NCI-H1436 (cell line): ENCODE data around the gene SPTSSA.
"Not testable (repeated sequence)": the region's sequence is repeated elsewhere in the genome, so short reads cannot be mapped to it uniquely, and the experiment has no call there.

Experiments
- DNase-seq: peaks from one replicate; lab custom pipeline; 2025; lab: John Stamatoyannopoulos, UW

SPTSSA gene, protein sequence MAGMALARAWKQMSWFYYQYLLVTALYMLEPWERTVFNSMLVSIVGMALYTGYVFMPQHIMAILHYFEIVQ

DNA sequence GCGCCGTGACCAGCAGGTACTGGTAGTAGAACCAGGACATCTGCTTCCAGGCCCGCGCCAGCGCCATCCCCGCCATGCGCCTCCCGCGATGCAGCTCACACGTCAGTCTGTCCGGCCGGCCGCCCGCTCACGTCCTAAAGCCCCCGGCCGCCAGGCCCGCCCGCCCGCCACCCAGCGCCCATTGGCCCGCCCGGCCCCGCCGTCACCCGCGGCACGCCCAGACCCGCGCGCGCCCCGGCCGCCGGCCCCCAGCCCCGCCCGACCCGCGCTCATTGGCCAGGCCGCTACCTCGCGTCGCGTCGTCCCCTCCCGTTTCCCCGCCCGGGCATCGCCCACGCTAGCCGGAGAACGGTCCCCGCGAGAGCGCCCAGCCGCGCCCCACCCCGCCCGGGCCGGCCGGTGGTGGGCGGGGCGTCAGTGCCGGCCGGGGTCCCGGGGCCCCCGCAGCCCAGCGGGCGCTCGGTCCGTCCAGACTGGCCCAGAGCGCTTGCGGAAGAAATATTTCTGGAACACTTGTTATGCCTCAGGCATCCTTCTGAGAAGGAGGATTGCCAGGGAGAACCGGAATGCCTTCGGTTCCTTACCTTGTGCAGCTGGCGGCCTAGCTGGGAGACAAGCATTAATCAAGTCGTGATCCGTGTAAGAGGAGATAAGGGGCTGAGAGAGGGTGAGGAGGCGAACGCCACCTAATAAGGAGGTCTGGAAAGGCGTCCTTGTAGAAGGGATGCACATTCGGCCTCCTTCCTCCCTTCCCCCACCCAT is at the start of gene SPTSSA:
Gene SPTSSA, minus strand, starts transcription at position 109 of the 762 bp plus-strand sequence. Its CDS starts 33 bp downstream, at position 76.
- DNase-seq: peak; percentile 87

DNA sequence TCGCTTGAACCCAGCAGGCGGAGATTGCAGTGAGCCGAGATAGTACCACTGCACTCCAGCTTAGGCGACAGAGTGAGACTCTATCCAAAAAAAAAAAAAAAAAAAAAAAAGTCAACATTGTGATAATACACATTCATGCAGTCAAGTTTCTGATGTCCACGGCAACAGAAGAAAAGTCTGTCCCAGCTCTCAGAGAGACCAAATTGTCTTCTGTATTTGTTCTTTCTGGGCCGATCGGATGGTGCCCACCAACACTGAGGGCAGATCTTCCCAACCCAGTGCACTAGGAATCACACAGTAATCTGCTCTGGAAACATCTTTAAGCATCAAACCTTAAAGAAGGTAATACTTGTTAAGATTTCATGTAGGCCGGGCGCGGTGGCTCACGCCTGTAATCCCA is 45.8 kb upstream of the SPTSSA start:
- DNase-seq: no peak

DNA sequence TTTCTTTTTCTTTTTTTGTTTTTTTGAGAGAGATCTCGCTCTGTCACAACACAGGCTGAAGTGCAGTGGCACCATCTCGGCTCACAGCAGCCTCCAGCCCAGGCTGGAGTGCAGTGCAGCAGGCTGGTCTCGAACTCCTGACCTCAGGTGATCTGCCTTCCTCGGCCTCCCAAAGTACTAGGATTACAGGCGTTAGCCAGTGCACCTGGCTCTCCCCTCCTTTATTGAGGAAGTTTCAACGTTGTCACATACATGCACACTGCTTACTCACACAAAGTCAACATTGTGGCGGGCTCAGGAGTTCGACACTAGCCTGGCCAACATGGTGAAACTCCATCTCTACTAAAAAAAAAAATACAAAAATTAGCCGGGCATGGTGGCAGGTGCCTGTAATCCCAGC is 45.4 kb upstream of the SPTSSA start:
- DNase-seq: no peak

DNA sequence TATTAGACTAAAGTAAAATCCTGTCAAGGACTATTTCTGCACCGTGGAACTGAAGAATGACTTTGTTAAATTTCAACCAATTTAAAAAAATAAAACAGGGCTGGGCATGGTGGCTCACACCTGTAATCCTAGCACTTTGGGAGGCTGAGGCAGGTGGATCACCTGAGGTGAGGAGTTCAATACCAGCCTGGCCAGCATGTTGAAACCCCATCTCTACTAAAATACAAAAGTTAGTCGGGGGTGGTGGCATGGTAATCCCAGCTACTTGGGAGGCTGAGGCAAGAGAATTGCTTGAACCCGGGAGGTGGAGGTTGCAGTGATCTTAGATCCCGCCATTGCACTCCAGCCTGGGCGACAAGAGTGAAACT is 43.1 kb upstream of the SPTSSA start:
- DNase-seq: not testable (repeated sequence)

DNA sequence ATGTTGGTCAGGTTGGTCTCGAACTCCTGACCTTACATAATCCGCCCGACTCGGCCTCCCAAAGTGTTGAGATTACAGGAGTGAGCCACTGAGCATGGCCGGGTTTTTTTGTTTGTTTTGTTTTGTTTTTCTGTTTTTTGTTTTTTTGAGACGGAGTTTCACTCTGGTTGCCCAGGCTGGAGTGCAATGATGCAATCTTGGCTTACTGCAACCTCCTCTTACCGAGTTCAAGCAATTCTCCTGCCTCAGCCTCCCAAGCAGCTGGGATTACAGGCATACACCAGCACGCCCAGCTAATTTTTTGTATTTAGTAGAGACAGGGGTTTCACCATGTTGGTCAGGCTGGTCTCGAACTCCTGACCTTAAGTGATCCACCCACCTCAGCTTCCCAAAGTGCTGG is 42.0 kb upstream of the SPTSSA start:
- DNase-seq: not testable (repeated sequence)

DNA sequence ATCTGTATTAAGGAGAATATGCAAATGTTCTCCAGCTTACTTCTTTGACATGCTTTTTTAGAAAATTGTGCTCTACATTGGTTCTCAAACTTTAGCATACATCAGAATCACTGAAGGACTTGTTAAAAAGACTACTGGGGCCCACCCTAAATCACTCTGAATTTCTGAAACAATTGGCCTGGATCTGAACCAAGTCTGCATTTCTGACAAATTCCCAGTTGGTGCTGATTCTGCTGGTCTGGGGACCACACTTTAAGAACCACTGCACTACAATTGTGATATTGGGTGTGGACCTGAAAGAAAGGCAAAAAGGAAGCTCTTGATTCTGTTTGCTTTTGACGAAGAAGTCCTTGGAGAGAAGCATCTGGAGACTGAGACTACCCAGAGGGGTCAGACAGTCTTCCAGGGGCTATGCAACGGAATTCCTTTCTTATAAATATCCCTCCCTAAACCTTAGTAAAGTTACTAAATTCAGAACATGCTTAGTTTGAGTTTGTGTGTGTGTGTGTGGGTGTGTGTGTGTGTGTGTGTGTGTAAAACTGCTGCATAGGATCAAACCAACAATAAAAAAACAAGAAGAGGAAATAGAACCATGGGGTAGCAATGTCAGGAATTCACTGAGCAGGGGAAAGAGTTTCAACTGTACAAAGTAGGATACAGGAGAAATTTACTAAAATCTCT is 40.6 kb upstream of the SPTSSA start:
- DNase-seq: no peak

DNA sequence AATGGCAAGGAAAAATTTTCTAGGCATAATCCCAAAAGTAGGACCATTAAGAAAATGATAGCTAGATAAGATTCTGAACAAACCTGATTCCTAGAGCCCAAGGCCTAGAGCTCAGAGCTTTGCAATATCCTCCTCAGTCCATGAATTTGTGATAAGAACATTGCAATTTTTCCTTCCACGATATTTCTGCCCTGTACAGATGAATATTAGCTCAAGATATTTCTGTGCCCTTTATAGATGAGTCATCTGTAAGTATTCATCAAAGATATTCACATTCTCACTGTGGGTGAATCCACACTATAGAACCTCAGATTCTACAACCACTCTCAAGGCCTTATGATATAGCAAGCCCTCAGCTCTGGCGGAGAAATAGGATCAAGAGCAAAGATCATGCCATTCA is 40.0 kb upstream of the SPTSSA start:
- no peak for DNase-seq

DNA sequence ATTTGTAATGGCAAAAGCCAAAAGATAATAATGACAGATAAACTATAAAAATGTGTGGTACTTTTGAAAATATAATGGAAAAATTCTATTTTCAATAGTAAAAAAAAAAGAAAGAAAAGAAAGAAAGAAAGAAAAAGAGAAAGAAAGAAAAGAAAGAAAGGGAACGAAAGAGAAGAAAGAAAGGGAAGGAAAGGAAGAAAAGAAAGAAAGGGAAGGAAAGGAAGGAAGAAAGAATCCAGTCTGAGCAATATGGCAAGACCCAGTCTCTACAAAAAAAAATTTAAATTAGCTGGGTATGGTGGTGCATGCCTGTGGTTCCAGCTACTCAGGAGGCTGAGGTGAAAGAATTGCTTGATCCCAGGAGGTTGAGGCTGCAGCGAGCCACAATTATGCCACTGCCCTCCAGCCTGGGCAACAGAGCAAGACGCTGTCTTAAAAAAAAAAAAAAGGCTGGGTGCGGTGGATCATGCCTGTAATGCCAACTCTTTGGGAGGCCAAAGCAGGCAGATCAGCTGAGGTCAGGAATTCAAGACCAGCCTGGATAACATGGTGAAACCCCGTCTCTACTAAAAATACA is 39.1 kb upstream of the SPTSSA start:
- DNase-seq: no peak

DNA sequence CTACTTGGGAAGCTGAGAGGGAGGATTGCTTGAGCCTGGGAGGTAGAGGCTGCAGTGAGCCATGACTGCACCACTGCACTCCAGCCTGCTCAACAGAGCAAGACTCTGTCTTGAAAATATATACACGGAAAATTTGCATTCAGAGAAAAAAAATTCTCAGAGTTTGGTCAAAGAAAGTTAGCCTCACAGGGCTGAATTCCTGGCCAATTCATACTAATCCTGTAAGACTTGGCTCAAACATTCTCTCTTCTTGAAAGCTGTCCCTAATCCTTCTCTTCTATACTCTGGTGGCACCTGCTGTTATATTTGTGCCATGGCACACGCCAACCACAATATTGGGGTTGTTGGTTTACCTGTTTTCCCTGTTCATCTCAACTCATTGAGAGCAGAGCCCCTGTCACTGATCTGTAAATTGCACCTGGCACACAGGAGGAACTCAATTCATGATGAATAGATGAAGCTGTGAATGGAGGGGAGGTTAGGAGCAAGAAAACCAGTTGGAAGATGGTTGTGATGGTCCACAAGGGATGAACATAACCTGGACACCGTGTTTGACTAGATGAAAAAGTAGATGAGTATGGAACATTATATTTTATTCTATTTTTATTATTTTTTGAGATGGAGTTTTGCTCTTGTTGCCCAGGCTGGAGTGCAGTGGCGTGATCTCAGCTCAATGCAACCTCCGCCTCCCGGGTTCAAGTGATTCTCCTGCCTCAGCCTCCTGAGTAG is 36.8 kb upstream of the SPTSSA start:
- peak; percentile 34 for DNase-seq

DNA sequence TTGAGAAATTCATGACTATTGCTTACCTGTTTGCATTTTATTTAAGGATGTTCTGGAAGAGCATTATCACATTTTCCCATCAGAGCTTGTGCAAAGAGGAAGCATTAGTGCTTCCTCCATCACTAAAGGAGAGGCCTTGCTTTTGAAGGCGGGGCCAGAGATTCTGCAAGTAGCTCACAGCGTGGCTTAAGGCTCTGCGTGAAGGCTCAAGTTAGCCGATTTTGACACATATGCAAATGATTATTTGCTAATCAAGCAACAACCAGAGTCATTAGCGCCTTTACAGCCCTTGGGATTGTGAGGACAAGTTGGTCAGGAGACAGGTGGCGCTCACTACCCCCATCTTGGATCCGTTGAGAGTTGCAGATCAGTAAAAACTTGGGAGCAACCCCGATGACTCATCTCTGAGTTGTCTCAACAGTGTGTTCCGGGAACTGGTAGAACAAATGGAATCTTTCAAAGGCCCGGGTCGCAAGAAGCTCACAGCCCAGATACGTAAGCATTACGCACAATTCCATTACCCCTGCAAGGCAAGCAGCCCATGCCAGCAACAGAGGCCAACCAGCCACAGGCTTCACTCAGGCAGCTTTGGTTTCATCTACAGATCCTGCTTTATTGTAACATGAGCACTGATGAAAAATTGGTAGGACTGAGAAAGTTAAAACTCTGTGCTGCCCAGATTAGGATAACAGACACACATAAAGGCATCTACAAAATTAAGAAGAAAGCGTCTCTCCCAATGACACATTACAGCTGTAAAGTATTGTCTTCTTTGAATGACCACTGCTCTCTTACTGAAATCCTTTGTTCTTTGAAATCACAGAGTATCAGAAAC is 34.9 kb upstream of the SPTSSA start:
- no peak for DNase-seq

DNA sequence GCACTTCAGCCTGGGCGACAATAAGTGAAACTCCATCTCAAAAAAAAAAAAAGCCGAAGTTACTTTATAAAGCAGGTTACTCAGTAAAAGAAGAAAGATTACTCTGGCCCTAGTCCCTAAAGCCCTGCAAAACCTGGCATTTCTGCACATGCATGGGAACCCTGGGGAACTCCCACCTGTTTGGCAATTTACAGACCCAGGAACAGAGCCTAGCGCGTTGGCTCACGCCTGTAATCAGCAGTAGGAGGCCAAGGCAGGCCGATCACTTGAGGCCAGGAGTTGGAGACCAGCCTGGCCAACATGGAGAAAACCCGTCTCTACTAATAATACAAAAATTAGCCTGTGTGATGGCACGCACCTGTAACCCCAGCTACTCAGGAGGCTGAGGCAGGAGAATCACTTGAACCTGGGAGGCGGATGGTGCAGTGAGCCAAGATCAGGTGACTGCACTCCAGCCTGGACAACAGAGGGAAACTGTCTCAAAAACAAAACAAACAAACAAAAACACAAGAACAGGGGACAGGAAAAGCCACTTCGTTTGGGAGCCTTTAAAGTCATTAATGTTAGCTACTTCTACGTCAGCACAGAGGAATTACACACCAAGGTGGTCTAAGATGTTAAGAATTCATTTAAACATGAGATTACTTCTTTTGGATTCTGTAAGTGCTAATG is 34.1 kb upstream of the SPTSSA start:
- DNase-seq: no peak

DNA sequence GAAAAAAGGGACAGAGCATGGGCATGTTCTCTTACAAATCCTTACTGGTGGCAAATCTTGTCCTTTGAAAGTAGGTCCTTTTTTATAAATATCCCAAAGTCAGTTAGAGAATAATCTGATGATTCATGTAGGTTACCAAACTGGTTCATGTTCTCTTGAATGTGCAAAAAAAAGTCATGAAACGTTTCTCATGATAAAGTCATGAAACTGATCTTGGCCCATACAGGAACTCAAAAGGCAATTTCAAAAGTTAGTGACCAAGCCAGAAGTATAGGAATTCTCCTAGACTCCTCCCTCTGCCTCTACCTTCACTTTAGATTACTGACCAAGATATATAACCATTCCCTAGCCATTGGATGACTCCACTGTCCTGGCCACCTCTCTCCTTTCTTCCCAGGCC is 27.3 kb upstream of the SPTSSA start:
- DNase-seq: no peak

DNA sequence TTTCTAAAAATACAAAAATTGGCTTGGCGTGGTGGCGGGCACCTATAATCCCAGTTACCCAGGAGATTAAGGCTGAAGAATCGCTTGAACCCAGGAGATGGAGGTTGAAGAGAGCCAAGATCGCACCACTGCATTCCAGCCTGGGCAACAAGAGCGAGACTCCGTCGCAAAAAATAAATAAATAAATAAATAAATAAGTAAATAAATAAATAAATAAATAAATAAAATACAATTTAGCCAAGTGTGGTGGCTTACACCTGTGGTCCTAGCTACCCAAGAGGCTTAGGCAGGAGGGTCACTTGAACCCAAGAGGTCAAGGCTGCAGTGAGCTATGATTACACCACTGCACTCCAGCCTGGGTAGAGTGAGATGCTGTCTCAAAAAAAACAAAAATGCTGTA is 26.5 kb upstream of the SPTSSA start:
- DNase-seq: no peak

DNA sequence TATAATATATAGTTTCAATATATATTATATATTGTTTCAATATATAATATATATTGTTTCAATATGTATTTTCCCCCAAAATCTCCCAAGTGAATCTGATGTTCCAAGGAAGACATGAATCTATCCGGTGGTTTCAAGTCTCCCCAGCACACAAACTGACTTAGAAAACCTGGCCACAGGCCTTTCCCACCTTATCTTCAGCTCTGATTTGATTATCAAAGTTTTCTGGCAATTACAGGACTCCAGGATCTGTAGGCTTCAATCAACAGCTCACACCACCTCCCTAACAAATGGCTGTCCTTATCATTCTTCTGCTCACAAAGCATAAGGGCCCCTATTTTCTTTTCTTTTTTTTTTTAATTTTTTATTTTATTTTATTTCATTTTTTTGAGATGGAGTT is 22.7 kb upstream of the SPTSSA start:
- no peak for DNase-seq

DNA sequence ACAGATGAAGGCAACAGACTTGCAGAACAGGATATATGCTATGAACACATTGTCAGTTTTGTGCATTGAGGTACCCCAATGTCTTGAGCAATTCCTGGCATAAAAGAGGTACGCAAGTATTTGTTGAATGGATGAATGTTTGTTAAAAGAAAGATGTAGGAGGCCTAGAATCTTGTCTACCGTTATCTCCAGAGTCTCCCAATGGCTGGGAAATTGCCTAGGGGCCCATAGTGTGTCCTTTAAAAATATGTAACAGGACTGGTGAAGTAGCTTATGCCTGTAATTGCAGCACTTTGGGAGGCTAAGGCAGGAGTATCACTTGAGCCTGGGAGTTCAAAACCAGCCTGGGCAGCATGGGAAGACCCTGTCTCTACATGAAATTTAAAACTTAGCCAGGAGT is 20.4 kb upstream of the SPTSSA start:
- DNase-seq: no peak

DNA sequence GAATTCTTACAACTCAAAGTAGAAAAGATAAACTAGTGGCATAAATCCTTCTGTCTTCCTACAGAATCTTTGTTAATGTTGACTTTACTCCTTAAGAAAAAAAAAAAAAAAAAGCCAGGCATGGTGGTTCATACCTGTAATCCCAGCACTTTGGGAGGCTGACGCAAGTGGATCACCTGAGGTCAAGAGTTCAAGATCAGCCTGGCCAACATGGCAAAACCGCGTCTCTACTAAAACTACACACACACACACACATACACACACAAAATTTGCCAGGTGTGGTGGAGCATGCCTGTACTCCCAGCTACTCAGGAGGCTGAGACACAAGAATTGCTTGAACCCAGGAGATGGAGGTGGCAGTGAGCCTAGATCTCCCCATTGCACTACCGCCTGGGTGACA is 17.7 kb upstream of the SPTSSA start:
- DNase-seq: no peak

DNA sequence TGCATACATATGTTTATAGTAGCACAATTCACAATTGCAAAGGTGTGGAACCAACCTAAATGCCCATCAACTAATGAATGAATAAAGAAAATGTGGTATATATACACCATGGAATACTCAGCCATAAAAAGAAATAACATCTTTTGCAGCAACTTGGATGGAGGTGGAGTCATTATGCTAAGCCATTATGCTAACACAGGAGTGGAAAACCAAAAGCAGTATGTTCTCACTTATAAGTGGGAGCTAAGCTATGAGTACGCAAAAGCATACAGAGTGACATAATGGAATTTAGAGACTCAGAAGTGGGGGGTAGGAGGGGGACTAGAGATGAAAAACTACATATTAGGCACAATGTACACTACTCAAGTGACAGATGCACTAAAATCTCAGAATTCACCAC is 16.2 kb upstream of the SPTSSA start:
- no peak for DNase-seq

DNA sequence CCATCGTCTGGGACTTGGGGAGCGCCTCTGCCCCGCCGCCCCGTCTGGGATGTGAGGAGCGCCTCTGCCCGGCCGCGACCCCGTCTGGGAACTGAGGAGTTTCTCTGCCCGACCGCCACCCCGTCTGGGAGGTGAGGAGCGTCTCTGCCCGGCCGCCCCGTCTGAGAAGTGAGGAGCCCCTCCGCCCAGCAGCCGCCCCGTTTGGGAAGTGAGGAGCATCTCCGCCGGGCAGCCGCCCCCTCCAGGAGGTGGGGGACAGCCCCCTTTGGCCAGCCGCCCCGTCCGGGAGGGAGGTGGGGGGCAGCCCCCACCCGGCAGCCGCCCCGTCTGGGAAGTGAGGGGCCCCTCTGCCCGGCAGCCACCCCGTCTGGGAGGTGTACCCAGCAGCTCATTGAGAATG is 14.0 kb upstream of the SPTSSA start:
- DNase-seq: not testable (repeated sequence)

DNA sequence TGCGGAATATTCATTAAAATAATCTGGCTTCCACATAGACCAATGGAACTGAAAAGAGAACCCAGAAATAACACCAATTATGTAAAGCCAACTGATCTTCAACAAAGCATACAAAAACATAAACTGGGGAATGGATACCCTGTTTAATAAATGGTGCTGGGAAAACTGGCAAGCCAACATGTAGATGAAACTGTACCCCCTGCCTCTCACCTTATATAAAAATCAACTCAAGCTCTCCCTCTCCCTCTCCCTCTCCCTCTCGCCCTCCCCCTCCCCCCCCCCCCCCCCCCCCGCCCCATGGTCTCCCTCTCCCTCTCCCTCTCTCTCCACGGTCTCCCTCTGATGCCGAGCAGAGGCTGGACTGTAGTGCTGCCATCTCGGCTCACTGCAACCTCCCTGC is 13.1 kb upstream of the SPTSSA start:
- DNase-seq: no peak

DNA sequence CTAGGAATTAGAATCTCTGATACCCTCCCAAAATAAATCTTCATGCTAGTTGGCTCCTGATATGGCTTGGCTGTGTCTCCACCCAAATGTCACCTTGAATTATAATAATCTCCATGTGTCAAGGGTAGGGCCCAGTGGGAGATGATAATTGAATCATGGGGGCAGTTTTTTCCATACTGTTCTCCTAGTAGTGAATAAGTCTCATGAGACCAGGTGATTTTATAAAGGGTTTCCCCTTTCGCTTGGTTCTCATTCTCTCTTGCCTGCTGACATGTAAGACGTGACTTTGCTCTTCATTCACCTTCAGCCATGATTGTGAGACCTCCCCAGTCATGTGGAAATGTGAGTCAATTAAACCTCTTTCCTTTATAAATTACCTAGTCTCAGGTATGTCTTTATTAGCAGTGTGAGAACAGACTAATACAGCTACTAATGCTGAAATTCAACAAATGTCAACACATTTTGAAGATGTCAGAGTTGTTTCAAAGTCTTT is 12.2 kb upstream of the SPTSSA start:
- no peak for DNase-seq

DNA sequence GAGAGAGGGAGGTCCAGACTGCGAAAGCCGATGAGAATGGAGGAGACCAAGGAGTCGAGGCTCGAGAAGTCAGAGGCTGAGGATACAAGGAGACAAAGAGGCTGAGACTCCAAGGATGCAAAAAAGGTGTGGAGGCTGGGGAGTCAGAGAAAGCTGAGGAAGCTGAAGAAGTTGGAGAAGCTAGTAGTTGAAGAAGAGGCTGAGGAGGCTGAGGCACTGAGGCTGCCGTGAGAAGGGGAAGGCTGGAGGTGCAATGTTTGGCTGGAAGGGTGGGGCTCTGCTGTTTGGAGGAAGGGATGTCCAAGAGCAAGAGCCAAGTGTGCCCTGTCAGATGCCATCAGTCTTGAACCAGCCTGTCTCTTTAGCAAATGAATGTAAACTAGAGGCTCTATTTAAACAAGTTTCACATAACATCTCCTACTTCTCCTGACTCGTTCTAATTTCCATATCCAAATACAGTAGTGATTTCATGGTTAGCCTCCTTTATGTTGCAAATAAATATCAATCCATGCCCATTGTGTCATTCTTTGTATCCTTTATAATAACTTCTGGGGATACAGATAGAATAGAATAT is 10.8 kb upstream of the SPTSSA start:
- no peak for DNase-seq
